ENCODE measurements around the gene BCAS1.

The BCAS1 gene

DNA sequence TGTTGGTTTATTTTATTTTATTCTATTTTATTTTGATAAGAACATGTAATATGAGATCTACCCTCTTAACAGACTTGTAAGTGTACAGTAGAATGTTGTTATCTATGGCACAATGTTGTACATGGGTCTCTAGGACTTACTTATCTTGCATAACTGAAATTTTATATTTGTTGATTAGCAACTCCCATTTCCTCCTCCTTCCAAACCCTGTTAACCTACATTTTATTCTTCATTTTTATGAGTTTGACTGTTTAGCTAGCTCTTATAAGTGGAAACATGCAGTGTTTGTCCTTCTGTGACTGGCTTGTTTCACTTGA, 37.9 kb upstream of the BCAS1 start:
- no peak overlapping the region for H3K9ac ChIP-seq (ENCODE audit: low read length)
- H3F3A ChIP-seq (ENCODE audit: insufficient read depth, low read length) = no peaks in the 10 kb centered on the region
- no peaks in the 10 kb centered on the region for H3K36me3 ChIP-seq (ENCODE audit: insufficient read depth, low read length)
- H3K27ac ChIP-seq (ENCODE audit: low read depth, low read length, poor library complexity, severe bottlenecking) = no peak overlapping the region
- TF ChIP-seq EZH2 (IDR thresholded peaks at IDR 0.05; ENCODE audit: borderline replicate concordance, low read length) = no peak
- H3K9me3 ChIP-seq (ENCODE audit: low read length) = no peaks in the 10 kb centered on the region
- no peak overlapping the region for H3K4me3 ChIP-seq (ENCODE audit: low read depth, low read length, poor library complexity, severe bottlenecking)
- H4K20me1 ChIP-seq (ENCODE audit: insufficient read depth, low read length) = no peaks in the 10 kb centered on the region
- 0 out of 2 replicates have a peak, but pooled peaks cover under 1% of the 10 kb centered on the region for H3K27me3 ChIP-seq (ENCODE audit: insufficient read depth, low read length)
- no peaks in the 10 kb centered on the region for H3K4me1 ChIP-seq (ENCODE audit: insufficient read depth, low read length, severe bottlenecking)
- no peaks in the 10 kb centered on the region for H3K9me2 ChIP-seq (ENCODE audit: low read depth, low read length)
- H2AFZ ChIP-seq (ENCODE audit: low read length) = no peak overlapping the region
- H3K79me2 ChIP-seq (ENCODE audit: insufficient read depth, low read length) = no peaks in the 10 kb centered on the region
- no peak overlapping the region for H3K4me2 ChIP-seq (ENCODE audit: low read length)

GRCh38 chr20:54107600-54108325, 37.4 kb upstream of the BCAS1 start:
- H2AFZ ChIP-seq (ENCODE audit: low read length) = no peak overlapping the region
- no peak overlapping the region for H3K9ac ChIP-seq (ENCODE audit: low read length)
- no peaks in the 10 kb centered on the region for H3K27me3 ChIP-seq (ENCODE audit: insufficient read depth, low read length)

GRCh38 chr20:54107181-54107580, 36.8 kb upstream of the BCAS1 start:
- no peak overlapping the region for H2AFZ ChIP-seq (ENCODE audit: low read length)

More at GRCh38 chr20:54107600-54108325, 37.4 kb upstream of the BCAS1 start:
- Histone ChIP-seq H3K27ac (ENCODE audit: low read depth, low read length, poor library complexity, severe bottlenecking) (no peak overlapping the region), H3F3A (ENCODE audit: insufficient read depth, low read length) (no peaks in the 10 kb centered on the region), H3K36me3 (ENCODE audit: insufficient read depth, low read length) (no peaks in the 10 kb centered on the region), H3K9me3 (ENCODE audit: low read length) (no peaks in the 10 kb centered on the region), H3K79me2 (ENCODE audit: insufficient read depth, low read length) (no peaks in the 10 kb centered on the region), H3K9me2 (ENCODE audit: low read depth, low read length) (no peaks in the 10 kb centered on the region), H4K20me1 (ENCODE audit: insufficient read depth, low read length) (no peaks in the 10 kb centered on the region), H3K4me2 (ENCODE audit: low read length) (no peak overlapping the region), H3K4me1 (ENCODE audit: insufficient read depth, low read length, severe bottlenecking) (no peaks in the 10 kb centered on the region), H3K4me3 (ENCODE audit: low read depth, low read length, poor library complexity, severe bottlenecking) (no peak overlapping the region)
- no peak for TF ChIP-seq CTCF (IDR thresholded peaks at IDR 0.05; ENCODE audit: low read length)
- no peak for TF ChIP-seq EZH2 (IDR thresholded peaks at IDR 0.05; ENCODE audit: borderline replicate concordance, low read length)

More at GRCh38 chr20:54107181-54107580, 36.8 kb upstream of the BCAS1 start:
- no peaks in the 10 kb centered on the region for H3K9me2 ChIP-seq (ENCODE audit: low read depth, low read length)
- no peaks in the 10 kb centered on the region for H3K4me1 ChIP-seq (ENCODE audit: insufficient read depth, low read length, severe bottlenecking)
- no peaks in the 10 kb centered on the region for H3K79me2 ChIP-seq (ENCODE audit: insufficient read depth, low read length)
- H3K27me3 ChIP-seq (ENCODE audit: insufficient read depth, low read length) = no peaks in the 10 kb centered on the region
- H3K27ac ChIP-seq (ENCODE audit: low read depth, low read length, poor library complexity, severe bottlenecking) = no peak overlapping the region
- TF ChIP-seq EZH2 (IDR thresholded peaks at IDR 0.05; ENCODE audit: borderline replicate concordance, low read length) = no peak
- no peak for TF ChIP-seq CTCF (IDR thresholded peaks at IDR 0.05; ENCODE audit: low read length)
- H3K9me3 ChIP-seq (ENCODE audit: low read length) = no peaks in the 10 kb centered on the region
- H3K9ac ChIP-seq (ENCODE audit: low read length) = no peak overlapping the region
- no peaks in the 10 kb centered on the region for H3K36me3 ChIP-seq (ENCODE audit: insufficient read depth, low read length)
- no peaks in the 10 kb centered on the region for H4K20me1 ChIP-seq (ENCODE audit: insufficient read depth, low read length)
- no peak overlapping the region for H3K4me2 ChIP-seq (ENCODE audit: low read length)
- H3K4me3 ChIP-seq (ENCODE audit: low read depth, low read length, poor library complexity, severe bottlenecking) = no peak overlapping the region
- H3F3A ChIP-seq (ENCODE audit: insufficient read depth, low read length) = no peaks in the 10 kb centered on the region
